Mesodermal cell (in vitro differentiated cells): ENCODE measurements around the gene GNPAT.

Source experiments
- H3K27ac ChIP-seq: 2 replicates; pipeline ENCODE4 v1.7.0; 2013; ENCODE audit warnings: mild to moderate bottlenecking, low read depth, low read length, moderate library complexity; ENCODE audit not compliant: severe bottlenecking
- H3K36me3 ChIP-seq: 2 replicates; pipeline ENCODE4 v1.7.1; 2013; ENCODE audit warnings: mild to moderate bottlenecking, low read length, moderate library complexity; ENCODE audit not compliant: control insufficient read depth, insufficient read depth
- H3K4me1 ChIP-seq: one replicate; pipeline ENCODE4 v1.7.1; 2013; ENCODE audit warnings: mild to moderate bottlenecking, low read length; ENCODE audit not compliant: insufficient read depth, control insufficient read depth, poor library complexity, severe bottlenecking
- H3K4me3 ChIP-seq: 2 replicates; pipeline ENCODE4 v1.7.0; 2013; ENCODE audit warnings: low read length, control low read depth, mild to moderate bottlenecking; ENCODE audit not compliant: insufficient read depth, poor library complexity, severe bottlenecking; ENCODE audit errors: extremely low read depth
- H3K9me3 ChIP-seq: 2 replicates; pipeline ENCODE4 v1.7.1; 2013; ENCODE audit warnings: mild to moderate bottlenecking, low read length, moderate library complexity; ENCODE audit not compliant: control insufficient read depth
- WGBS, 2 experiments: methylation state at CpG; one replicate each; pipeline ENCODE4 v1.1.5; 2013; ENCODE audit warnings: missing lambda C conversion rate in 2 of 2; ENCODE audit not compliant: insufficient coverage in 2 of 2; 5-methylcytosine and 5-hydroxymethylcytosine counted together

The GNPAT gene

GRCh38 chr1:231233735-231234417, 7.1 kb upstream of the GNPAT start:
- H3K4me1 ChIP-seq, result no peaks in the 10 kb centered on the region
- 93 to 95% methylated on average over 6 to 7 of the region's 8 CpGs for WGBS, 2 experiments
- H3K9me3 ChIP-seq, result no peaks in the 10 kb centered on the region
- H3K27ac ChIP-seq, result no peak overlapping the region
- peaks cover 27% of the 10 kb centered on the region for H3K36me3 ChIP-seq
- H3K4me3 ChIP-seq, result no peak overlapping the region

GRCh38 chr1:231234506-231234905, 6.5 kb upstream of the GNPAT start:
- 97 to 98% methylated on average over 3 of the region's 3 CpGs for WGBS, 2 experiments
- peaks cover 29% of the 10 kb centered on the region for H3K36me3 ChIP-seq
- no peaks in the 10 kb centered on the region for H3K4me1 ChIP-seq
- no peaks in the 10 kb centered on the region for H3K9me3 ChIP-seq
- H3K4me3 ChIP-seq, result no peak overlapping the region
- no peak overlapping the region for H3K27ac ChIP-seq

GRCh38 chr1:231235526-231236207, 5.3 kb upstream of the GNPAT start:
- Histone ChIP-seq H3K4me1 (peaks cover 7% of the 10 kb centered on the region), H3K9me3 (no peaks in the 10 kb centered on the region), H3K27ac (no peak overlapping the region), H3K4me3 (no peak overlapping the region), H3K36me3 (peaks cover 27% of the 10 kb centered on the region)
- 100% methylated on average over 1 of the region's 3 CpGs; no CpG with 5 or more reads in 1 of the 2 experiments for WGBS, 2 experiments

- no peak overlapping the region for H3K27ac ChIP-seq
- peaks cover 7% of the 10 kb centered on the region for H3K4me1 ChIP-seq
- H3K4me3 ChIP-seq, result no peak overlapping the region
- peaks cover 26% of the 10 kb centered on the region for H3K36me3 ChIP-seq
- no peaks in the 10 kb centered on the region for H3K9me3 ChIP-seq
- WGBS, 2 experiments, result 100% methylated on average over 3 of the region's 4 CpGs
Measured at GRCh38 chr1:231236208-231236591, 4.8 kb upstream of the GNPAT start.

GRCh38 chr1:231236938-231237337, 4.1 kb upstream of the GNPAT start:
- Histone ChIP-seq H3K4me1 (peaks cover 7% of the 10 kb centered on the region), H3K4me3 (no peak overlapping the region), H3K27ac (no peak overlapping the region), H3K9me3 (no peaks in the 10 kb centered on the region), H3K36me3 (peaks cover 26% of the 10 kb centered on the region)
- WGBS, 2 experiments, result 89 to 99% methylated on average over 5 of the region's 9 CpGs

GRCh38 chr1:231238298-231238697, 2.7 kb upstream of the GNPAT start:
- no peak overlapping the region for H3K27ac ChIP-seq
- H3K4me1 ChIP-seq, result peaks cover 13% of the 10 kb centered on the region
- no peak overlapping the region for H3K4me3 ChIP-seq
- H3K9me3 ChIP-seq, result no peaks in the 10 kb centered on the region
- H3K36me3 ChIP-seq, result peaks cover 26% of the 10 kb centered on the region
- 100% methylated on average over 1 of the region's 1 CpG; no CpG with 5 or more reads in 1 of the 2 experiments for WGBS, 2 experiments

GRCh38 chr1:231240531-231240882, 505 bp upstream of the GNPAT start:
- no peaks in the 10 kb centered on the region for H3K9me3 ChIP-seq
- 8 to 11% methylated on average over 13 of the region's 13 CpGs for WGBS, 2 experiments
- peak overlapping the region; percentile 69 for H3K4me3 ChIP-seq
- H3K4me1 ChIP-seq, result peaks cover 13% of the 10 kb centered on the region
- H3K36me3 ChIP-seq, result peaks cover 26% of the 10 kb centered on the region
- H3K27ac ChIP-seq, result no peak overlapping the region

GRCh38 chr1:231241750-231242149, 738 bp downstream of the GNPAT start:
- H3K9me3 ChIP-seq, result no peaks in the 10 kb centered on the region
- H3K36me3 ChIP-seq, result peaks cover 22% of the 10 kb centered on the region
- H3K4me1 ChIP-seq, result peaks cover 13% of the 10 kb centered on the region
- peak overlapping the region; percentile 37 for H3K27ac ChIP-seq
- 0% methylated on average over 2 to 7 of the region's 10 CpGs for WGBS, 2 experiments
- peak overlapping the region; percentile 69 for H3K4me3 ChIP-seq

- Histone ChIP-seq H3K4me1 (peaks cover 13% of the 10 kb centered on the region), H3K9me3 (no peaks in the 10 kb centered on the region), H3K36me3 (peaks cover 18% of the 10 kb centered on the region), H3K4me3 (peak overlapping the region; percentile 69), H3K27ac (no peak overlapping the region)
- WGBS, 2 experiments, result 57 to 75% methylated on average over 1 of the region's 5 CpGs
Measured at GRCh38 chr1:231242516-231243198, 1.6 kb downstream of the GNPAT start.

- Histone ChIP-seq H3K9me3 (no peaks in the 10 kb centered on the region), H3K36me3 (peaks cover 42% of the 10 kb centered on the region), H3K27ac (no peak overlapping the region), H3K4me1 (no peaks in the 10 kb centered on the region), H3K4me3 (no peak overlapping the region)
- no CpG with 5 or more reads among the region's 1 CpG for WGBS, 2 experiments
Measured at GRCh38 chr1:231248778-231249177, 7.8 kb downstream of the GNPAT start.

- Histone ChIP-seq H3K9me3 (no peaks in the 10 kb centered on the region), H3K4me1 (no peaks in the 10 kb centered on the region), H3K27ac (no peak overlapping the region), H3K4me3 (no peak overlapping the region), H3K36me3 (peaks cover 63% of the 10 kb centered on the region)
- WGBS, 2 experiments, result 91 to 95% methylated on average over 3 of the region's 3 CpGs
Measured at GRCh38 chr1:231252336-231252735, 11.3 kb downstream of the GNPAT start.
